HepG2 (cell line): ENCODE results near the gene HSPA14. TPM values are rescaled to one million over a fixed set of nuclear protein-coding genes. Genes with fewer than 3 reads are reported as not detected.

ENCODE experiments used
- ATAC-seq: fragments of 200-7000 bp; cut with Tn5 transposase; 3 replicates; pipeline ENCODE4 v1.9.1; 2020; ENCODE audit warnings: mild to moderate bottlenecking, moderate library complexity
- BruUV-seq: library from RNA; stranded (reverse); fragments of 400-500 nt; replicated peaks from 2 replicates; lab custom pipeline; 2021; lab: Mats Ljungman, UMichigan
- CTCF ChIA-PET: fragments of 300-600 bp; formaldehyde crosslinking; extraction: SDS; loops from one replicate; lab custom pipeline; 2021; ENCODE audit warnings: low total read pairs, inconsistent platforms, low intra/inter-chr PET ratio; lab: Yijun Ruan, JAX
- POLR2A ChIA-PET: fragments of 350-600 bp; sonication (Branson Sonifier 250); formaldehyde crosslinking; loops from one replicate; lab custom pipeline; 2020; ENCODE audit warnings: antibody characterized with exemption, inconsistent platforms; lab: Yijun Ruan, JAX
- DNase-seq: peaks from one replicate; pipeline ENCODE4 v3.0.0-alpha.2; 2015; ENCODE audit warnings: low spot score
- FAIRE-seq: peaks from 3 replicates; lab custom pipeline; 2011; peaks lifted over from hg19 to GRCh38; lab: Jason Lieb, UNC
- H2AFZ ChIP-seq: one replicate; pipeline ENCODE4 v1.6.1; 2011; ENCODE audit warnings: low read length, inconsistent platforms
- H3K27ac ChIP-seq: fragments of 300-600 bp; 3 replicates; pipeline ENCODE4 v1.8.0; 2011; ENCODE audit warnings: mixed run types, mild to moderate bottlenecking, mixed read lengths, low read length, inconsistent platforms; ENCODE audit not compliant: insufficient read depth; ENCODE audit errors: extremely low read length
- H3K27me3 ChIP-seq, 2 experiments: fragments of 200-600 bp in 1 of 2; 2 replicates in 1 of 2; 3 replicates in 1 of 2; pipeline versions ENCODE4 v1.6.0 to v1.8.0; 2011; ENCODE audit warnings: low read length in 2 of 2, mild to moderate bottlenecking in 2 of 2, moderate library complexity in 2 of 2, inconsistent platforms in 1 of 2; ENCODE audit not compliant: insufficient read depth in 2 of 2, control insufficient read depth in 1 of 2
- H3K36me3 ChIP-seq, 2 experiments: fragments of 200-600 bp in 1 of 2; replicated peaks in 1 of 2; 2 replicates in 1 of 2; 3 replicates in 1 of 2; pipeline versions ENCODE4 v1.5.1 to v1.8.0; 2011; ENCODE audit warnings: low read length in 2 of 2, inconsistent platforms in 1 of 2; ENCODE audit not compliant: insufficient read depth in 2 of 2, control insufficient read depth in 1 of 2
- H3K4me1 ChIP-seq: 2 replicates; pipeline ENCODE4 v1.5.1; 2012; ENCODE audit warnings: low read length, inconsistent platforms; ENCODE audit not compliant: insufficient read depth
- H3K4me2 ChIP-seq: 2 replicates; pipeline ENCODE4 v1.6.0; 2011; ENCODE audit warnings: low read depth, low read length, inconsistent platforms
- H3K4me3 ChIP-seq, 3 experiments: fragments of 200-600 bp in 1 of 3; sonication (generic), shearing (Covaris generic) in 1 of 3; replicated peaks in 1 of 3; 2 replicates each; pipeline ENCODE4 v1.5.1; 2011 to 2016; ENCODE audit warnings: low read length in 3 of 3, inconsistent platforms in 2 of 3, low read depth in 2 of 3, mild to moderate bottlenecking in 2 of 3, control low read depth in 1 of 3, mixed read lengths in 1 of 3; ENCODE audit not compliant: insufficient read depth in 1 of 3
- H3K79me2 ChIP-seq: one replicate; pipeline ENCODE4 v1.6.1; 2011; ENCODE audit warnings: low read length, inconsistent platforms; ENCODE audit not compliant: insufficient read depth
- H3K9ac ChIP-seq: 2 replicates; pipeline ENCODE4 v1.6.0; 2011; ENCODE audit warnings: mild to moderate bottlenecking, low read depth, low read length, inconsistent platforms; ENCODE audit not compliant: insufficient read depth
- H3K9me3 ChIP-seq: 2 replicates; pipeline ENCODE4 v1.5.1; 2012; ENCODE audit warnings: mild to moderate bottlenecking, low read length
- H4K20me1 ChIP-seq: 2 replicates; pipeline ENCODE4 v1.6.0; 2011; ENCODE audit warnings: inconsistent platforms, mild to moderate bottlenecking, low read length, moderate library complexity; ENCODE audit not compliant: insufficient read depth
- CHD2 ChIP-seq: IDR thresholded peaks from 2 replicates; pipeline ENCODE4 v1.6.1; 2011; ENCODE audit warnings: low read depth, low read length, improper control_type of control experiment
- CREM ChIP-seq, 2 experiments: sonication (generic) in 1 of 2; formaldehyde crosslinking in 1 of 2; IDR thresholded peaks; 2 replicates each; pipeline versions ENCODE4 v1.4.0 to v1.6.1; 2016 to 2020; ENCODE audit warnings: antibody characterized with exemption in 1 of 2, mild to moderate bottlenecking in 1 of 2, missing genetic modification reagents in 1 of 2
- HES4 ChIP-seq: sonication (generic); formaldehyde crosslinking; IDR thresholded peaks from 2 replicates; pipeline ENCODE4 v1.9.0; 2021; ENCODE audit warnings: mild to moderate bottlenecking, missing genetic modification reagents, borderline replicate concordance
- ISX ChIP-seq: sonication (generic); formaldehyde crosslinking; conservative IDR thresholded peaks from 2 replicates; pipeline ENCODE4 v1.5.0; 2020; ENCODE audit warnings: missing genetic modification reagents
- MLXIP ChIP-seq: sonication (generic); formaldehyde crosslinking; IDR thresholded peaks from 2 replicates; pipeline ENCODE4 v1.9.0; 2021; ENCODE audit warnings: missing genetic modification reagents, borderline replicate concordance
- MTA1 ChIP-seq: sonication (generic); formaldehyde crosslinking; IDR thresholded peaks from 2 replicates; pipeline ENCODE4 v1.4.0; 2020; ENCODE audit warnings: missing genetic modification reagents, mild to moderate bottlenecking, borderline replicate concordance
- RAD21 ChIP-seq: fragments of 450-650 bp; formaldehyde crosslinking; IDR thresholded peaks from 2 replicates; pipeline ENCODE4 v1.5.0; 2020; ENCODE audit warnings: mild to moderate bottlenecking
- SP1 ChIP-seq, 2 experiments: fragments of 450-650 bp in 1 of 2; sonication (generic) in 1 of 2; formaldehyde crosslinking in 1 of 2; IDR thresholded peaks; 2 replicates each; pipeline versions ENCODE4 v1.4.0 to v1.6.1; 2016 to 2020; ENCODE audit warnings: missing genetic modification reagents in 1 of 2
- TEAD3 ChIP-seq: optimal IDR thresholded peaks from 2 replicates; pipeline ENCODE3; 2016; ENCODE audit warnings: borderline replicate concordance
- ZFP62 ChIP-seq: sonication (generic); formaldehyde crosslinking; IDR thresholded peaks from 2 replicates; pipeline ENCODE4 v1.4.0; 2020; ENCODE audit warnings: missing genetic modification reagents
- ZNF12 ChIP-seq: sonication (generic); formaldehyde crosslinking; IDR thresholded peaks from 2 replicates; pipeline ENCODE4 v1.5.0; 2020; ENCODE audit warnings: missing genetic modification reagents
- ZNF737 ChIP-seq: sonication (generic); formaldehyde crosslinking; IDR thresholded peaks from 2 replicates; pipeline ENCODE4 v1.5.0; 2020; ENCODE audit warnings: missing genetic modification reagents, mild to moderate bottlenecking, borderline replicate concordance
- ZSCAN9 ChIP-seq: IDR thresholded peaks from 2 replicates; pipeline ENCODE4 v1.6.1; 2016; ENCODE audit warnings: borderline replicate concordance
- WGBS: methylation state at CpG from one replicate; pipeline ENCODE4 v1.1.6; 2017; ENCODE audit warnings: low lambda C conversion rate; 5-methylcytosine and 5-hydroxymethylcytosine counted together
- in situ Hi-C: cut with HindIII; loops from 2 replicates; pipeline ENCODE4 v1.10.0; 2017; ENCODE audit warnings: low pct_unique_long_range_greater_than_20kb; ENCODE audit not compliant: extremely low pct_ligation_motif_present
- intact Hi-C: fragments of 100-400 bp; cut with micrococcal nuclease; formaldehyde crosslinking; loops from one replicate; pipeline ENCODE4 v1.10.0; 2022; ENCODE audit not compliant: unreplicated experiment
- polyA plus RNA-seq, 8 experiments: library from polyadenylated mRNA; depleted of rRNA in 3 of 8; stranded (reverse) in 7 of 8; unstranded in 1 of 8; fragments of >200 nt; fragmentation: Illumina TruSeq in 4 of 8; extraction: Trizol in 4 of 8; gene quantifications; 2 replicates each; pipeline versions ENCODE4 v1.2.1 to v1.2.3, GENCODE V29; 2011 to 2016; ENCODE audit warnings: low read depth in 4 of 8, missing spikeins in 1 of 8, mixed read lengths in 1 of 8; ENCODE audit not compliant: insufficient read depth in 1 of 8
- total RNA-seq, 5 experiments: library from RNA; depleted of rRNA; stranded (reverse); fragments of >200 nt; fragmentation: Illumina TruSeq; extraction: Trizol; gene quantifications; 2 replicates each; pipeline ENCODE4 v1.2.3, GENCODE V29; 2016; ENCODE audit warnings: low read depth in 1 of 5
- TF ChIP-seq, protein P1 (sequence below): IDR thresholded peaks from 2 replicates; pipeline ENCODE4 v1.6.1; 2016; ENCODE audit warnings: missing compliant biosample characterization, missing genetic modification reagents, borderline replicate concordance

The HSPA14 gene
- total and polyA plus RNA-seq, 2 of the 13 experiments (the other 11 are each of a cell fraction or from before 2014, with no cell fraction given), result 10.7 to 29.8 TPM

DNA sequence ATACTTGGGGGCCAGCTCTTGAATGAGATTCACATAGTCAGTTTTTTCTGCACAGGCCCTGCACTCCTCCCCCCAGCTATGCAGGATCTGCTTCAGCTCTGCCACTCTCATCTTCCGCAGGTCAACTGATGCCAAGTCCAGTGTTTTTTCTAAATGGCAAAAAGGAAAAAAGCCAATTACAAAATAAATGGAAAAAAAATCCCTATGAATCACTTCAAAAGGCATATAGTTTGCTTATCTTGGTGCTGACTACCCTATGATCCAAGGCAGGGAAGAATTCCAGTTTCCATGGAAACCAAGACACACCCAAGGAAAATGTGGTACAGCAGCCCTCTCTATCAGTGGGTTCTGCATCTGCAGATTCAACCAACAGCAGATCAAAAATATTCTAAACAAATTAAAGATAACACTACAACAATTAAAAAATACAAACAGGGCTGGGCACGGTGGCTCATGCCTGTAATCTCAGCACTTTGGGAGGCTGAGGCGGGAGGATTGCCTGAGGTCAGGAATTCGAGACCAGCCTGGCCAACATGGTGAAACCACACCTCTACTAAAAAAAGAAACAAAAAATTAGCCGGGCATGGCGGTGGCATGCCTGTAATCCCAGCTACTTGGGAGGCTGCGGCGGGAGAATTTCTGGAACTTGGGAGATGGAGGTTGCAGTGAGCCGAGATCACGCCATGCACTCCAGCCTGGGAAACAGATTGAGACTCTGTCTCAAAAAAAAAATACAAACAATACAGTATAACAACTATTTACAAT lies 17.9 kb upstream of the HSPA14 start:
- POLR2A ChIA-PET, result no interaction called here

GRCh38 chr10:14820775-14821154 lies 17.3 kb upstream of the HSPA14 start:
- H3K4me2 ChIP-seq, result no peak overlapping the region
- H3K9me3 ChIP-seq, result no peaks in the 10 kb centered on the region
- H3K4me3 ChIP-seq, result no peak overlapping the region
- WGBS, result 81% methylated on average over 5 of the region's 5 CpGs
- H3K4me1 ChIP-seq, result 0 out of 2 replicates have a peak, but pooled peaks cover 2% of the 10 kb centered on the region
- intact Hi-C loops, result no loop called here
- ChIA-PET POLR2A (no interaction called here), CTCF (no interaction called here)
- in situ Hi-C loops, result loop anchor here (5.0 to 25.0 kb wide), 2 partner anchors 323 to 633 kb away; no protein-coding TSS in a partner anchor
- no peaks in the 10 kb centered on the region for H4K20me1 ChIP-seq
- no peak overlapping the region for H3K27ac ChIP-seq
- H3K9ac ChIP-seq, result no peak overlapping the region
- H3K36me3 ChIP-seq, result no peaks in the 10 kb centered on the region
- no peak for ATAC-seq
- no TSS peak for BruUV-seq
- no peaks in the 10 kb centered on the region; a peak in 1 of 5 replicates for H3K27me3 ChIP-seq
- no peak for DNase-seq
- no peak for FAIRE-seq
- no peak overlapping the region for H2AFZ ChIP-seq
- H3K79me2 ChIP-seq, result no peaks in the 10 kb centered on the region
- TF ChIP-seq CHD2 (no peak), TEAD3 (CRISPR knock-in tag) (no peak), MTA1 (CRISPR knock-in tag) (no peak), ZNF12 (no peak), ZSCAN9 (CRISPR knock-in tag) (no peak), ZNF737 (CRISPR knock-in tag) (no peak), ZFP62 (no peak), ISX (CRISPR knock-in tag) (no peak), MLXIP (CRISPR knock-in tag) (no peak), RAD21 (CRISPR knock-in tag) (no peak)
- TF ChIP-seq, protein P1, sequence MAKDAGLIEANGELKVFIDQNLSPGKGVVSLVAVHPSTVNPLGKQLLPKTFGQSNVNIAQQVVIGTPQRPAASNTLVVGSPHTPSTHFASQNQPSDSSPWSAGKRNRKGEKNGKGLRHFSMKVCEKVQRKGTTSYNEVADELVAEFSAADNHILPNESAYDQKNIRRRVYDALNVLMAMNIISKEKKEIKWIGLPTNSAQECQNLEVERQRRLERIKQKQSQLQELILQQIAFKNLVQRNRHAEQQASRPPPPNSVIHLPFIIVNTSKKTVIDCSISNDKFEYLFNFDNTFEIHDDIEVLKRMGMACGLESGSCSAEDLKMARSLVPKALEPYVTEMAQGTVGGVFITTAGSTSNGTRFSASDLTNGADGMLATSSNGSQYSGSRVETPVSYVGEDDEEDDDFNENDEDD (CRISPR knock-in tag), result no peak

More for the DNA sequence above, 17.9 kb upstream of the HSPA14 start:
- ATAC-seq, result no peak
- Histone ChIP-seq H3K4me3 (no peak overlapping the region), H3K27me3 (no peaks in the 10 kb centered on the region; a peak in 1 of 5 replicates), H3K9me3 (no peaks in the 10 kb centered on the region), H3K36me3 (no peaks in the 10 kb centered on the region), H3K27ac (no peak overlapping the region), H2AFZ (no peak overlapping the region), H3K4me2 (no peak overlapping the region), H4K20me1 (no peaks in the 10 kb centered on the region), H3K4me1 (0 out of 2 replicates have a peak, but pooled peaks cover 7% of the 10 kb centered on the region), H3K9ac (no peak overlapping the region), H3K79me2 (no peaks in the 10 kb centered on the region)
- in situ Hi-C loops (loop anchor here (5.0 to 25.0 kb wide), 2 partner anchors 323 to 633 kb away; no protein-coding TSS in a partner anchor), intact Hi-C loops (no loop called here)
- no peak for DNase-seq
- no peak for TF ChIP-seq HES4 (CRISPR knock-in tag)
- no peak for TF ChIP-seq SP1 (IDR thresholded peaks at IDR 0.05)
- TF ChIP-seq SP1 (CRISPR knock-in tag; IDR thresholded peaks at IDR 0.05), result no peak
- no peak for TF ChIP-seq CREM (IDR thresholded peaks at IDR 0.05)
- no peak for TF ChIP-seq CREM (CRISPR knock-in tag; IDR thresholded peaks at IDR 0.05)
- no peak for FAIRE-seq
- WGBS, result 81% methylated on average over 10 of the region's 10 CpGs
- CTCF ChIA-PET, result no interaction called here
- no TSS peak for BruUV-seq
